HUES6 (cell line): ENCODE data around the gene FAF1.
"Not testable (repeated sequence)": the region's sequence is repeated elsewhere in the genome, so short reads cannot be mapped to it uniquely, and the experiment has no call there.

Experiments
- H3K27ac ChIP-seq: 2 replicates; pipeline ENCODE4 v1.7.0; 2013; ENCODE audit warnings: low read depth, mild to moderate bottlenecking, low read length, inconsistent platforms
- H3K27me3 ChIP-seq: 2 replicates; pipeline ENCODE4 v1.6.1; 2013; ENCODE audit warnings: low read length; ENCODE audit not compliant: control insufficient read depth, insufficient read depth
- H3K36me3 ChIP-seq: 2 replicates; pipeline ENCODE4 v1.6.1; 2013; ENCODE audit warnings: low read length; ENCODE audit not compliant: control insufficient read depth, insufficient read depth
- H3K4me1 ChIP-seq: 2 replicates; pipeline ENCODE4 v1.6.1; 2013; ENCODE audit warnings: low read length; ENCODE audit not compliant: control insufficient read depth, insufficient read depth
- H3K4me3 ChIP-seq: 2 replicates; pipeline ENCODE4 v1.5.1; 2013; ENCODE audit warnings: low read depth, low read length
- H3K9ac ChIP-seq: one replicate; pipeline ENCODE4 v1.6.1; 2013; ENCODE audit warnings: mild to moderate bottlenecking, low read length
- H3K9me3 ChIP-seq: 2 replicates; pipeline ENCODE4 v1.6.1; 2013; ENCODE audit warnings: low read depth, low read length; ENCODE audit not compliant: control insufficient read depth, insufficient read depth

The FAF1 gene

GRCh38 chr1:50955116-50955515 lies 5.0 kb downstream of the FAF1 start:
- H3K4me3 ChIP-seq, result no peak overlapping the region
- H3K36me3 ChIP-seq, result peaks cover 4% of the 10 kb centered on the region; the same call in 1 of the 2 replicates
- peaks cover 2% of the 10 kb centered on the region; the same call in 1 of the 2 replicates for H3K9me3 ChIP-seq
- H3K27ac ChIP-seq, result no peak overlapping the region
- peaks cover 5% of the 10 kb centered on the region; the same call in 1 of the 2 replicates for H3K4me1 ChIP-seq
- no peak overlapping the region for H3K9ac ChIP-seq
- no peaks in the 10 kb centered on the region for H3K27me3 ChIP-seq

GRCh38 chr1:50952566-50952965 lies 7.5 kb downstream of the FAF1 start:
- not testable (repeated sequence) for H3K4me3 ChIP-seq, H3K9ac ChIP-seq, H3K27me3 ChIP-seq, H3K9me3 ChIP-seq, H3K36me3 ChIP-seq, H3K4me1 ChIP-seq, H3K27ac ChIP-seq

GRCh38 chr1:50950396-50950795 lies 9.7 kb downstream of the FAF1 start:
- H3K9ac ChIP-seq, result no peak overlapping the region
- H3K9me3 ChIP-seq, result peaks cover 2% of the 10 kb centered on the region; the same call in 1 of the 2 replicates
- H3K4me1 ChIP-seq, result no peaks in the 10 kb centered on the region
- H3K4me3 ChIP-seq, result no peak overlapping the region
- no peak overlapping the region for H3K27ac ChIP-seq
- no peaks in the 10 kb centered on the region for H3K27me3 ChIP-seq
- peaks cover 4% of the 10 kb centered on the region; the same call in 1 of the 2 replicates for H3K36me3 ChIP-seq

- Histone ChIP-seq H3K9ac (no peak overlapping the region), H3K36me3 (peaks cover 4% of the 10 kb centered on the region; the same call in 1 of the 2 replicates), H3K27me3 (no peaks in the 10 kb centered on the region), H3K4me3 (no peak overlapping the region), H3K4me1 (no peaks in the 10 kb centered on the region), H3K9me3 (peaks cover 2% of the 10 kb centered on the region; the same call in 1 of the 2 replicates), H3K27ac (no peak overlapping the region)
These were observed 10.6 kb downstream of the FAF1 start for GRCh38 chr1:50949286-50949982.

- H3K4me1 ChIP-seq, result no peaks in the 10 kb centered on the region
- no peaks in the 10 kb centered on the region for H3K36me3 ChIP-seq
These were observed 17.7 kb downstream of the FAF1 start for GRCh38 chr1:50942334-50942733.

GRCh38 chr1:50940291-50940690 lies 19.8 kb downstream of the FAF1 start:
- Histone ChIP-seq H3K27ac (no peak overlapping the region), H3K9ac (no peak overlapping the region), H3K4me1 (peaks cover 7% of the 10 kb centered on the region; the same call in 1 of the 2 replicates), H3K4me3 (no peak overlapping the region), H3K27me3 (no peaks in the 10 kb centered on the region), H3K36me3 (no peaks in the 10 kb centered on the region), H3K9me3 (no peaks in the 10 kb centered on the region)

More at GRCh38 chr1:50942334-50942733, 17.7 kb downstream of the FAF1 start:
- Histone ChIP-seq H3K27me3 (no peaks in the 10 kb centered on the region), H3K4me3 (no peak overlapping the region), H3K9me3 (no peaks in the 10 kb centered on the region), H3K9ac (no peak overlapping the region), H3K27ac (no peak overlapping the region)

GRCh38 chr1:50936321-50936720 lies 23.7 kb downstream of the FAF1 start:
- H3K27ac ChIP-seq, result no peak overlapping the region
- H3K9me3 ChIP-seq, result no peaks in the 10 kb centered on the region
- no peak overlapping the region for H3K9ac ChIP-seq
- no peaks in the 10 kb centered on the region for H3K27me3 ChIP-seq
- no peaks in the 10 kb centered on the region for H3K36me3 ChIP-seq
- H3K4me1 ChIP-seq, result peaks cover 7% of the 10 kb centered on the region; the same call in 1 of the 2 replicates
- H3K4me3 ChIP-seq, result no peak overlapping the region

- H3K27me3 ChIP-seq, H3K4me1 ChIP-seq, H3K9ac ChIP-seq, H3K36me3 ChIP-seq, H3K9me3 ChIP-seq, H3K27ac ChIP-seq, H3K4me3 ChIP-seq: not testable (repeated sequence)
These were observed 24.8 kb downstream of the FAF1 start for GRCh38 chr1:50935276-50935675.

GRCh38 chr1:50934838-50935237 lies 25.2 kb downstream of the FAF1 start:
- no peaks in the 10 kb centered on the region for H3K36me3 ChIP-seq
- no peaks in the 10 kb centered on the region for H3K27me3 ChIP-seq
- H3K9ac ChIP-seq, result no peak overlapping the region
- H3K27ac ChIP-seq, result no peak overlapping the region
- H3K9me3 ChIP-seq, result no peaks in the 10 kb centered on the region
- H3K4me3 ChIP-seq, result no peak overlapping the region
- peaks cover 7% of the 10 kb centered on the region; the same call in 1 of the 2 replicates for H3K4me1 ChIP-seq

GRCh38 chr1:50933770-50934169 lies 26.3 kb downstream of the FAF1 start:
- not testable (repeated sequence) for H3K9ac ChIP-seq, H3K4me1 ChIP-seq, H3K9me3 ChIP-seq

GRCh38 chr1:50932043-50932442 lies 28.0 kb downstream of the FAF1 start:
- H3K27me3 ChIP-seq, H3K4me1 ChIP-seq, H3K4me3 ChIP-seq, H3K36me3 ChIP-seq, H3K9ac ChIP-seq, H3K9me3 ChIP-seq, H3K27ac ChIP-seq: not testable (repeated sequence)

More at GRCh38 chr1:50933770-50934169, 26.3 kb downstream of the FAF1 start:
- not testable (repeated sequence) for H3K27ac ChIP-seq, H3K27me3 ChIP-seq, H3K4me3 ChIP-seq, H3K36me3 ChIP-seq
